Measurements from ENCODE around the gene RASL12. TPM values are rescaled to one million over a fixed set of nuclear protein-coding genes. Genes with fewer than 3 reads are reported as not detected.

Gene RASL12
- total and polyA plus RNA-seq, 2 donors (not counting 1 experiment from before 2014, with no cell fraction given), result 9.1 to 50.5 TPM

DNA sequence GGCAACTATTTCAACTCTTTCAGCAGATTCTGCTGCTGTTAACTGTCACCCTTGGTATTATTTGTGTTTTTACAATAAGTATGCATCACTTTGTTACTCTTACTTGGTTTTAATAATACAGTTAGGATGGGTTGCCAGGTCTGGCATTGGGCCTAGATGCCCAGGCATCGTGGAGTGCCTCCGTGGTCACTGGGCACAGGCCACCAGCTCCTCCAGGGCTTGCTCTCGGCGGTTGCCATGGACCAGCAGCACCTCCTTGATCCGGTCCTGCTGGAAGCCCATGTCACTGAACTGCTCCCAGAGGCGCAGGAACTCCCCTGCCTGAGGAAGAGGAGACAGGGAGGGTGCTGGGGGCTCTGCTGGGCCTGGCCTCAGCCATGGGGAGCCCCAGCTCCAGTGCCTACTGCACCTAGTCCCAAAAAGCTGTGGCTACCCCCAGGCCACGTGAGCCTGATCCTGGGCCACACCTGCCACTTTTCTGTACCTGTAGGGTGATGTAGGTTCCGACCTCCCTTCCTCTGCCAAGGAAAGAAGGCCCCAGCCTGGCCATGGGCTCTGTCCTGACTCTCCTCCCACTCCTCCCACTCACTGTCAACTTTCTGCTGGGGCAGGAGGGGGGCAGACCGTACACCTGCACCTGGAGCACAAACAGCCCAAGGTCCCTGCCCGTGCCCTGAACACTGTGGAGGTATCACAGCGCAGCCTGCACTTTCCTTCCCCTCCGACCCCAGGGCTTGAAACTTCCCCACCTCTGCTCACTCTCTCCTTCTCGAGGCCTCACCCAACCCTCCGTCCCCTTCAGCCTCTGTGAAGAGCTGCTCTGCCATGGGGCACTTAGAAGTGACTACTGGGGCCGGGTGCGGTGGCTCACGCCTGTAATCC lies 25.4 kb upstream of the RASL12 start:
- H2AFZ ChIP-seq (ENCODE audit: low read length), result no peak overlapping the region
- no peak overlapping the region for H3K4me3 ChIP-seq (replicated peaks in 1 of 4; ENCODE audit: control extremely low read depth in 1 of 4, insufficient read depth in 1 of 4, low read depth in 3 of 4, low read length in 4 of 4)
- no peak overlapping the region for H3K9ac ChIP-seq (ENCODE audit: insufficient read depth, low read length)
- no peaks in the 10 kb centered on the region for H3K79me2 ChIP-seq (ENCODE audit: control insufficient read depth, insufficient read depth, low read length)
- H3K4me1 ChIP-seq (ENCODE audit: control insufficient read depth, extremely low read depth, insufficient read depth, low read length), result peaks cover 10% of the 10 kb centered on the region
- no peak for DNase-seq (ENCODE audit: low read depth in 2 of 2)
- no peaks in the 10 kb centered on the region for H4K20me1 ChIP-seq (ENCODE audit: control insufficient read depth, extremely low read depth, insufficient read depth, low read length)
- peaks cover 1% of the 10 kb centered on the region for H3K36me3 ChIP-seq (ENCODE audit: control insufficient read depth, insufficient read depth, low read length)
- H3K27me3 ChIP-seq (ENCODE audit: control insufficient read depth, insufficient read depth, low read length), result no peaks in the 10 kb centered on the region
- no peaks in the 10 kb centered on the region for H3K9me3 ChIP-seq (ENCODE audit: control insufficient read depth, insufficient read depth, low read depth, low read length)
- H3K27ac ChIP-seq (ENCODE audit: insufficient read depth, low read length), result no peak overlapping the region
- TF ChIP-seq, protein P1, sequence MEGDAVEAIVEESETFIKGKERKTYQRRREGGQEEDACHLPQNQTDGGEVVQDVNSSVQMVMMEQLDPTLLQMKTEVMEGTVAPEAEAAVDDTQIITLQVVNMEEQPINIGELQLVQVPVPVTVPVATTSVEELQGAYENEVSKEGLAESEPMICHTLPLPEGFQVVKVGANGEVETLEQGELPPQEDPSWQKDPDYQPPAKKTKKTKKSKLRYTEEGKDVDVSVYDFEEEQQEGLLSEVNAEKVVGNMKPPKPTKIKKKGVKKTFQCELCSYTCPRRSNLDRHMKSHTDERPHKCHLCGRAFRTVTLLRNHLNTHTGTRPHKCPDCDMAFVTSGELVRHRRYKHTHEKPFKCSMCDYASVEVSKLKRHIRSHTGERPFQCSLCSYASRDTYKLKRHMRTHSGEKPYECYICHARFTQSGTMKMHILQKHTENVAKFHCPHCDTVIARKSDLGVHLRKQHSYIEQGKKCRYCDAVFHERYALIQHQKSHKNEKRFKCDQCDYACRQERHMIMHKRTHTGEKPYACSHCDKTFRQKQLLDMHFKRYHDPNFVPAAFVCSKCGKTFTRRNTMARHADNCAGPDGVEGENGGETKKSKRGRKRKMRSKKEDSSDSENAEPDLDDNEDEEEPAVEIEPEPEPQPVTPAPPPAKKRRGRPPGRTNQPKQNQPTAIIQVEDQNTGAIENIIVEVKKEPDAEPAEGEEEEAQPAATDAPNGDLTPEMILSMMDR (conservative IDR thresholded peaks at IDR 0.05 in 1 of 2, IDR thresholded peaks at IDR 0.05 in 1 of 2; ENCODE audit: low read depth in 1 of 2, low read length in 2 of 2), result no peak
- no peak for TF ChIP-seq EZH2 (IDR thresholded peaks at IDR 0.05; ENCODE audit: low read length, missing control alignments)
- H3K4me2 ChIP-seq (ENCODE audit: extremely low read depth, insufficient read depth, low read length), result no peak overlapping the region

DNA sequence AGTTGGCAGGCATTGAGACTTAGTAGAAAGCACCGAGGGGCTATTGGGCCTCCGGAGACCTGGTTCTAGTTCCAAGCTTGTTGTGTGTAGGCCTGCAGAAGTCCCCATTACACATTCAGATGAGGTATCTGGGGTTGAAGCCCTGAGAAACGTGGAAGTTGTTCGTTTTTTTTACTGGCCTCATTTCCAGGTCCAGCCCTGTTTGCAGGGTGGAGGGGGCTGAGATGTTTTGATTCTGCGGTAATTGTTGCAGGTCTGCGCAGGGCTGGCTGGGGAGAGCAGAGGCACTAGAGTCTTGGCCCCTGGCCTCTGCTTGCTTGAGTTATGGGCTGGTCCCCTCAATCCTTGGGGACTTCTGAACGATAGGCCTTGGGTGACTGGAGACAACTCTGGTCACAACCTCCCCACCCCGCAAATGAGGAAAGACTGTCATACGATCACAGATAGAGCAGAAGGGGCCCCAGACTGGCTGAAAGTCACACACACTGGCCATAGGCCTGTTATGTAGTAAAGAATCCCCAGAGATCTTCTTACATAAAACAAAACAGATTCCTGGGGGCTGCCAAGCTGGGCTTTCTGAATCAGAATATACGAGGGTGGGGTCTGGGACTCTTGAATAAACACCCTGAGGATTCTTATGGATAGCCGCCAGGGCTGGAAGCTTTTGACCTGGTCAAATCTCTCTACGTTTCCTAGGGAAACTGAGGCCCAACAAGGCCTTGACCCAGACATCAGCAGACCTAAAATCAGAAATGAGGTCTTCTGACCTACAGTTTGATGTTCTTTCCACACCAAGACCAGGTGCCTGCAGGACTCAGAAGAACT lies 24.4 kb upstream of the RASL12 start:
- Histone ChIP-seq H3K4me1 (ENCODE audit: control insufficient read depth, extremely low read depth, insufficient read depth, low read length) (peaks cover 12% of the 10 kb centered on the region), H3K36me3 (ENCODE audit: control insufficient read depth, insufficient read depth, low read length) (no peaks in the 10 kb centered on the region), H4K20me1 (ENCODE audit: control insufficient read depth, extremely low read depth, insufficient read depth, low read length) (no peaks in the 10 kb centered on the region), H2AFZ (ENCODE audit: low read length) (no peak overlapping the region), H3K4me3 (replicated peaks in 1 of 4; ENCODE audit: control extremely low read depth in 1 of 4, insufficient read depth in 1 of 4, low read depth in 3 of 4, low read length in 4 of 4) (no peak overlapping the region), H3K4me2 (ENCODE audit: extremely low read depth, insufficient read depth, low read length) (no peak overlapping the region), H3K79me2 (ENCODE audit: control insufficient read depth, insufficient read depth, low read length) (no peaks in the 10 kb centered on the region), H3K9ac (ENCODE audit: insufficient read depth, low read length) (no peak overlapping the region), H3K9me3 (ENCODE audit: control insufficient read depth, insufficient read depth, low read depth, low read length) (no peaks in the 10 kb centered on the region), H3K27me3 (ENCODE audit: control insufficient read depth, insufficient read depth, low read length) (no peaks in the 10 kb centered on the region), H3K27ac (ENCODE audit: insufficient read depth, low read length) (no peak overlapping the region)
- DNase-seq (ENCODE audit: low read depth in 2 of 2), result no peak
- TF ChIP-seq, protein P1 (conservative IDR thresholded peaks at IDR 0.05 in 1 of 2, IDR thresholded peaks at IDR 0.05 in 1 of 2; ENCODE audit: low read depth in 1 of 2, low read length in 2 of 2), result no peak
- TF ChIP-seq EZH2 (IDR thresholded peaks at IDR 0.05; ENCODE audit: low read length, missing control alignments), result no peak

DNA sequence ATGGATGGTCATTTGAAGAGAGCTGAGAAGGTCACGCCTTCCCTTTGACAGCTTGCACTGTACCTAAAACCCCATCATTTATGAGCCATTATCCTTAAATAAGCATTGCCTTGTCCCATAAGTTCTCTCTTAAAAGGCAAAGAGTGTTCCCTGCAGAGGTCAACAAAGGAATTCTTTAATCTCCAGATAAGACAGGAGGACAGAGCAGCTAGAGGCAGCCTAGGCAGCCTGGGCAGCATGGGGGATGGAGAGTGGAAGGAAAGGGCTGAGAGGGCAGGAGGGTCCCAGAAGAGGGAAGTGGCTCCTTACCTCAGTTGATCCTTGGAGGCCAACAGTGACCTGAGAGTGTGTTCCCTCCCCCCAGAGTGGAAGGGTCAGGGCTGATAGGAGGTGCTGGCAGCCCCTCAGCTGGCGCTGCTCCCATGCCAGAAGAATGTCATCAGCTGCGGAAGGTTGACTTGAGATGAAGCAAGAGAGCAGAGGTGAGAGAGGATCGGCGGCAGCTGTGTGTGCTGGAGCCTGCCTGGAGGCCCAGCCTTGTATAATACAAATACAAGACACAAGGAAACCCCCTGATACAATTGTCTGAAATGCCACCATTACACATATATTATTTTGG lies 21.5 kb upstream of the RASL12 start:
- TF ChIP-seq, protein P1 (conservative IDR thresholded peaks at IDR 0.05 in 1 of 2, IDR thresholded peaks at IDR 0.05 in 1 of 2; ENCODE audit: low read depth in 1 of 2, low read length in 2 of 2), result no peak
- no peak for TF ChIP-seq EZH2 (IDR thresholded peaks at IDR 0.05; ENCODE audit: low read length, missing control alignments)
- Histone ChIP-seq H3K4me3 (replicated peaks in 1 of 4; ENCODE audit: control extremely low read depth in 1 of 4, insufficient read depth in 1 of 4, low read depth in 3 of 4, low read length in 4 of 4) (no peak overlapping the region), H3K79me2 (ENCODE audit: control insufficient read depth, insufficient read depth, low read length) (no peaks in the 10 kb centered on the region), H3K9me3 (ENCODE audit: control insufficient read depth, insufficient read depth, low read depth, low read length) (no peaks in the 10 kb centered on the region), H3K27ac (ENCODE audit: insufficient read depth, low read length) (no peak overlapping the region), H3K4me2 (ENCODE audit: extremely low read depth, insufficient read depth, low read length) (peak overlapping the region; percentile 45), H3K9ac (ENCODE audit: insufficient read depth, low read length) (no peak overlapping the region), H3K27me3 (ENCODE audit: control insufficient read depth, insufficient read depth, low read length) (no peaks in the 10 kb centered on the region), H3K4me1 (ENCODE audit: control insufficient read depth, extremely low read depth, insufficient read depth, low read length) (peaks cover 20% of the 10 kb centered on the region), H2AFZ (ENCODE audit: low read length) (no peak overlapping the region), H4K20me1 (ENCODE audit: control insufficient read depth, extremely low read depth, insufficient read depth, low read length) (no peaks in the 10 kb centered on the region), H3K36me3 (ENCODE audit: control insufficient read depth, insufficient read depth, low read length) (no peaks in the 10 kb centered on the region)
- DNase-seq (ENCODE audit: low read depth in 2 of 2), result peak in 1 of 2 donors; percentile 92

Measured in fibroblast of lung (primary cell).